GM18499 (cell line): ENCODE data around the gene NANOS2.

ENCODE experiments used
- ATAC-seq: cut with Tn5 transposase; IDR thresholded peaks from one replicate; pipeline ENCODE4 v1.9.1; 2021; ENCODE audit warnings: moderate number of reproducible peaks; ENCODE audit not compliant: insufficient read depth, unreplicated experiment

The NANOS2 gene

DNA sequence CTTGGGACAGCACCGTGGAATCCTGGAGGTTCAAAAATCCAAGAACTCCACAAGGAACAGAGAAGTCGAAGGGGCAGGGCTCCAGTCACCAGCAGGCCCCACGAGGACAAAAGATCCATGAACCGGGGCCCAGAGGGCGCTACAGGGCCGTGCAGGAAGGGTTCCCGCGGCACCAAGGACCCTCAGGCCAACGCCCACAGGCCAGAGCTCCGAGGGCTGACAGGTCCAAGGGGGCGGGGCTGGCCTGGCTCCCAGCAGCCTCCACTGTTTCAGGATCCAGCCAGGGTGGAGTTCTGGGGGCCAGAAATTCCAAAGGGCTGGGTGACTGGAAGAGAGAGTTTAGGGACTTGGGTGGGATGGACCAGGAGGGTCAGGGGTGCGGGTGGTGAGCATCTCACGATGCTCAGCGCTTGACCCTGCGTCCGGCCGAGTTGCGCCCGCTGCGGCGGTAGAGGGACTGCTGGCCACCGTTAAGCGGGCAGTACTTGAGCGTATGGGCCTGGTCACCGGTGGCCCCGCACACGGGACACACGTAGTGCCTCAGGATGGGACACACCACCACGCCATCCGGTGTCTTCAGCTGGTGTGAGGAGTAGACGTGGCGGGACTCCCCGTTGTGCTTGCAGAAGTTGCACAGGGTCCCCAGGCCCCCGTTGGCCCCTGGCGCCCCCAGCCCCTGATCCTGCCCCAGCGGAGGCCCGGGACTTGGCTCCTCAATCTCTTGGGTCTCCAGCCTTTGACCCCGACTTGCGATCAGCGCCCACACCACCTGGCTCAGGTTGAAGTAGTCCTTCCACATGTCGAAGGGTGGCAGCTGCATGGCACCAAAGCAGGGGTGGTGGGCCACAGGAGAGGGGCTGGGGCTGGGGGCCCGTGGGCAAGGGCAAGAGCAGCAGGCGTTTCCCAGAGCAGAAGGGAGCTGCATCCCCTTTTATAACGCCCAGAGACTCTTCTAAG is at the start of gene NANOS2:
TSS of gene NANOS2 (minus strand) at position 905 of the 957 bp plus-strand sequence. CDS start at position 820, 85 bp downstream.
- ATAC-seq: no peak

DNA sequence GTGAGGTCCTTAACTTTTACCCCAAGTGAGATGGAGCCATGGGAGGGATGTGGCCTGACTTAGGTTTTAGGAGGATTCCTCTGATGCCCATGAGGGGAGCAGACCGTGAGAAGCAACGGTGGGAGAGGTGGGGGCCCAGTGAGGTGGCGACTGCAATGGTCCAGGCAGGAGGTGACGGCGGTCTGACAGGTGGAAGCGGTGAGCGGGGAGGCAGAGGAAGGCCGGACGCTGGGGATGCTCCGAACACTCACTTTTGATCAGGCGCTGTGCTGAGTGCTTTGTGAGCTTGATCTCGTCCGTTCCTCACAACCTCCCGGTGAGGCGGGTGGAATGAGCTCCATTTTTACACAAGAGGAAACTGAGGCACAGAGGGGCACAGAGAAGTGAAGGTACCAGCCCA is 47.4 kb upstream of the NANOS2 start:
- ATAC-seq: no peak

DNA sequence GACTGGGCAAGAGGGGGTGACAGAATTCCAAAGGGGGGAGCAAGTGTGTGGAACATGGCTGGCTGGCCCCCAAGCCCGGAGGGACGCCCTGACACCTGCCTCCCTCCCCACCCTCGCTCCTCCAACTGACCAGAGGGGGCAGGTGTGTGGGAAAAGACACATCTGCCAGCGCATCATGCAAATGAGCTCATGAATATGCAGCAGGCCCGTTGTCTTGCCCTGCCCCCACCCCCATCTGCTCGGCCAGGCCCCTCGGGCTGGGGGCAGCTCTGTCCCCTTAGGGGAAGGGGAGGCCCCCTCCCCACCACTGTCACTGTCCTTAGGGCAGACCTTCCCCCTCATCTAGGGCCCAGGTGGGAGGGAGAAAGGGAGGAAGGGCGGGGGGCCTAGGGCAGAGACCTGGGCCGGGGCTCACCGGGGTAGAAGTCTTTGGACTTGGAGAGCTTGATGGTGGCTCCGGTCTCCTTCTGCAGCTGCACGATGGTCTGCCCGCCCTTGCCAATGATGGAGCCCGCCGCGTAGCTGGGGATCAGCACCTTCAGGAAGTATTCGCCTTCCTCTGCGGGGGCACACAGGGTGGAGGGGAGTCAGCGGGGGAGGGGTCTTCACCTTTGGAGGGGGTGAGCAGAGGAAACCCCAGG is 46.1 kb upstream of the NANOS2 start:
- ATAC-seq: no peak

DNA sequence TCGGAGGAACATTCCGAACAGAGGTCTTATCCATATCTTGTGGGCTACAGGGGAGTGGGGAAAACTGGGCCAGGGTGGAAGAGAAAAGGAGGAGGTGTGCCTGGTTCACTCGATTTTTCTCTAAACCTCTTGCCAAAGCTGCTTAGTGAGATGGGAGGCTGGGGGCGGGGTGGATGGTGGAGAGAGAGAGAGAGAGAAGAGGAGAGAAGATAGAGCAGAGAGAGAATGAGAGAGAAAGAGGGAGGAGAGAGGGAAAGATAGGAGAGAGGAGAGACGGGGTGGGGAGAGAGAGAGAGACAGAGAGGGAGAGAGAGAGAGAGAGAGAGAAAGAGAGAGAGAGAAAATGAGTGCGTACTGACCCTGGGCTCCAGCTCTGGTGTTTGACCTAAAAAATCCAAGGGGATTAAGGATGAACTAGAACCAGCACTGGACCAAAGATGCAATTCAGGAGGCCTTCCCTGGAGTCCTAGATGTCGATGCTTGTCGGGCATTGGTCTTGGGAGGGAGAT is 45.0 kb upstream of the NANOS2 start:
- ATAC-seq: no peak

DNA sequence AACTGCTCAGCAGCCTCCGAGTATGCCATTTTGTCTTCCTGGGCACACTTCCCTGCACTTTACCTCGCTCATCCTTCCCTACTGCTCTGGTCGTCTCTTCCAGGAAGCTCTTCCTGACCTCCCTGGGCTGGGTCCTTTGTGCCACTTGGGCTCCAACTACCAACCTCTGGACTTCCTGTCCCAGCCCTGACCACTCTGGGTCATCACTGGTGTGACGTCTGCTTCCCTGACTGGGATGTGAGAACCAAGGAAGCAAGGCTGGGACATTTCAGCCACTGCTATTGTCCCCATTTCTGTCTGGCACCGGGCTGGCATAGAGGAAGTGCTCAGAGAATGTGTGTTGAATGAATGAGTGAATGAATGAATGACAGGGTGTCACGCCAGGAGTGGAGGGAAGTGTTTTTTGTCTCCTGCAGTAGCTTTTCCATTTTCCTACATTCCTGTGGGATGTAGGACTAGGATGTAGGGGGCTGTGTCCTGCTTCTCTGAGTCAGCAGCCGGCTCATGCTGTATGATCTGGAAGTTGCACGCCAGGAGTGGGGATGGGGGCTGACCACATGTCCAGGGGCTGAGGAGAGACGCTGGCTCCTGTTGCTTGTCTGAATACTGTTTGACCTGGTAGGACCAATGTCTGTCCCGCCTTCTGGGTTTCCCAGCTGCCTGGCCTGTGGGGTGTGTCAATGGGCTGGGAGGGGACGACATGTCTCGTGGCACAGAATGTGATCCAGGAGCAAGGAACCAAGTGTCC is 44.4 kb upstream of the NANOS2 start:
- ATAC-seq: no peak

DNA sequence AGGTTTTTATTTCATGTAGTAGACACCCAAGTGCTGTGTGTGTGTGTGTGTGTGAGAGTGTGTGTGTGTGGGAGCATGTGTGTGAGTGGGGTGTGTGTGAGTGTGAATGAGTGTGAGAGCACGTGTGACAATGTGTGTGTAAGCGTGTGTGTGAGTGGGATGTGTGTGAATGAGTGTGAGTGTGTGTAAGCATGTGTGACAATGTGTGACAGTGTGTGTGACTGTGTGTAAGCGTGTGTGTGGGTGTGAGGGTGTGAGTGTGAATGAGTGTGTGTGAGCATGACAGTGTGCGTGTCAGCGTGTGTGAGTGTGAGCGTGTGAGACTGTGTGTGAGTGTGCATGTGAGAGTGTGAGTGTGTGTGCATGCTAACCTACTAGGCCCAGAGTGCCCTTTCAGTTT is 43.7 kb upstream of the NANOS2 start:
- no peak for ATAC-seq

DNA sequence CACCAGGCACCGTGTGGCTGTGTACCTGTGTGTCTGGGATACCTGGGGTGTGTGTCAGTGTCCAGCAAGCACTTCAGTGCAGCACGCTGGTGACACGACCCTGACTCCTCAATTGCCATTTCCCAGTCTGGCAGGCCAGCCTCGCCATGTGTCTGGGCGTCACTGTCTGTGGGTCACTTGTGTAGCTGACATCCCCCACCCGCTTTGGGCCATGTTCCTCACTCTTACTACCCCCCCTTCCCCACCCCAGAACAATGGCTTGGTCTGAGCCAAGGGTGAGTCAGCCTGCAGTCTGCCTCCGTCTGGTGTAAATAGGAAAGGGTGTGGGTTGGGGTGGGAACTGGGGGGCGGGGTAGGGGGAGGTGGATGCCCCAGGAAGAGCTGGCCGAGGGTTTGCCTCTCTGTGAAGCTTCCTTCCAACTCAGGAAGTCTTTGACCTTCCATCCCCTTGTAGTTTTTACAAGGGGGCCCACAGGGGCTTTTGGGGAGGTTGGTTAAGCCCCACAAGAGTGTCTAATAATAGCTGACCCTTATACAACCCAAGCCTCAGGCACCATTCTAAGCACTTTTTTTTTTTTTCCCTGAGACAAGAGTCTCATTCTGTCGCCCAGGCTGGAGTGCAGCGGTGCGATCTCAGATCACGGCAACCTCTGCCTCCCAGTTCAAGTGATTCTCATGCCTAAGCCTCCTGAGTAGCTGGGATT is 41.5 kb upstream of the NANOS2 start:
- ATAC-seq: no peak

DNA sequence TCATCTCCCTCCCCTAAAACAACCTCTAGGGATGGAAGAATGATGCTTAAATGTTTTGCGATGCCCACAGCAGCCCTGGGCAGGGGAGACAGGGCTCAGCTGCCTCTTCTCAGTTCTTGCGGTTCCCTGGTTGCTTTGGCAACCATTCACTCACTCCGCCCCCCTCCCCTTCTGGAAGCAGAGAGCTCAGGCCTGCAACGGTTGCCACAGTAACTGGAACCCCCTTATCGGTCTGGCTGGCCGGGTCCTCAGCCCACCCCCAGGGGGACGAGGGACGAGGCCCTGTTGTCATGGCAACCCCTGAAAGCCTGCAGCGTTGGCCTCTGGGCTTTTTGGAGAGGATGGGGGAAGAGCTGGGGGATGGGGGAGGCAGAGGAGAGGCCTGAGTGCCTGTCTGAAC is 39.6 kb upstream of the NANOS2 start:
- no peak for ATAC-seq

DNA sequence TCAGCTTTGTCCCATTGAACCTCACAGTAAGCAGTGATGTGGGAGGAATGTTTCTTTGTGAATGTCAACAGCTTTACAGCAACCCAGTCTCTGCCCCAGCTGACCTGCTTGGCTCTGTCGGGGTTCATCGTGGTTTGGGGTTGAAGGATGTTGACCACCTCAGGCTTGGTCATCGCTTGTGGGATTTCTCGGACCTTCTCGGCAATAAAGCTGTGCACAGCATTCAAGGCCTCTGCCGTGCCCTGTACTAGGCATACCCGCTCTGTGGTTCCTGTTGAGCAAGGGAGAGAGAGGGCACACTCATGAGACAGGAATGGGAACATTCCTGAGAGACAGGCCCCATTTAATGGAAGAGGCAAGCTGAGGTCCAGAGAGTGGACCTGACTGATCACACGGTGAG is 39.1 kb upstream of the NANOS2 start:
- ATAC-seq: no peak

DNA sequence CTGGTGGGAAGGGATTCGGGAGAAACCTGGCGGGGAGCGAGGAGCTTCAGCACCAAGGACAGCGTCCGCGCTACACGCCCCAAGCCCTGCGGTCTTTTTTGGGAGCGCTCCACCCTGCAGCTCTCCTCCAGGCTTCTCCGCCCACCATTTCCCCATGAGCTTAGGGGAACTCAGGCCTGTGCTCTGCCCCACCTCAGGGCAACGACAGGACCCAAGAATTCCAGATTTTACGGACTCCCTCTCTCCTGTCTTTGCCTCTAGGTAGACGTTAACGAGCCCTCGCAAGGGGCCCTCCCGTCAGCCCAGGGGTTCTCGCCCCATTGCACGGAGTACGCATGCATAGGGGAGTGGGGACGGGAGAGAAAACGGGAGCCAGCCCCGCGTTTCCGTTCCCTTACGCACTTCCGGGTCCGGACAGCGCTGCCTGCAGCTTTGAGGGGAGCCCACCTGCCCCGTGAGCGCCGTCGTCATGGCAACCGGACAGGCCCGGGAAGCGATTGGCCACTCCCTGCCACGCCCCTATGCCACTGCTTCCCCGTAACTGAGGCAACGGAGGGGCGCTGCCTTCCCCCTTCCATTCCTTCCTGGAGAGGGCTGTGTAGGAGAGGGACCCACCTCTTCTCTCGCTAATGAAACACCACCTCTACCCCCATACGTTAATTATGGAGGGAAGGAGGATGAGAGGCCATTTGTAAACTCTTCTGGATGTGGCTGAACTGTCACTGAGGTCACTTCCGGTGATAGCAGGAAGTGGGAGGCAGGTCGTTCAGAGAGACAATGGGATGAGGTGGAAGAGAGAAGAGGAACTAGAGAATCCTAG is 38.3 kb upstream of the NANOS2 start:
- ATAC-seq: no peak

DNA sequence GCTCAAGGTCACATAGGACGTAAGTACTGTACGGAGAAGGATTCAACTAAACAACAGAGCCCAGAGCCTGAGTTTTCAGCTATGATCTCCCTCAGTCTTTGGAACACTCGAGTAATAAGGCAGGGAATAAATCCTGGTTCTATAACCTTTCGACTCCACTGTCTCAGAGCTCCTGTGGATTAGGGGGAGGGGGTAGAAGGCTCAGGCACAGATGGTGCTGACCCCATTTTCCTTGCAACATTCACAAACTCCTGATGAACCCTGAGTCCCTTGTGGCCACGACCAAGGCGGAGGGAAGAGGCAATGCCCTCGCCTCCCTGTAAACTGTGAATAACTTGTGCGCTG is 37.7 kb upstream of the NANOS2 start:
- ATAC-seq: no peak

DNA sequence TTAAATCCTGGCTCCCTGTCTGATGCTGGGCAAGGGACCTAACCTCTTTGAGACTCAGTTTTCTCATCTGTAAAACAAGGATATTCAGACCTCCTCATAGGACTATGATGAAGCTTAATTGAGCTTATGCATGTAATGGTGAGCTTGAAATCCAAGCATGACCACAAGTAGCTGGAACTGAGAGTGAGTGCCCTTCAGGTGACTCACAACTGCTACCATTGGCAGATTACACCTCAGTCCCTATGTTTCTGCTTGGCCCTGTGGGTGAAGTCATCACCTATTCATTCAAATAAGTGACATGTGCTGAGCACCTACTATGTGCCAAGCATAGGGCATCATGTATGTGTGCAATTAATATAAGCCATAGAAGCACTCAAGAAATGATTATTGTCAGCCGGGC is 33.3 kb upstream of the NANOS2 start:
- no peak for ATAC-seq

DNA sequence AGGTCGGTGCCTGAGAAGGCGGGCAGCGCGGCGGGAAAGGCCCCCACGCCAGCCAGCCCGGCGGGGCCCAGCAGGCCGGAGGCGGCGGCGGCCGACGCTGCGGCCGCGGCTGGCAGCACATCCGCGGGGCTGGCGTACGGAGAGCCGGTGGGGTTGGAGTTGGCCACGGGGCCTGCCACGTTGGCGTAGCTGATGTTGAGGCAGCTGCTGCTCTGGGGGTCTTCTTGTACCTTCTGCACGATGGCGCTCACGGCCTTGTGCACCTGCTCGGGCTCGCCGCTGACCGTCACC is 25.9 kb upstream of the NANOS2 start:
- ATAC-seq: no peak

DNA sequence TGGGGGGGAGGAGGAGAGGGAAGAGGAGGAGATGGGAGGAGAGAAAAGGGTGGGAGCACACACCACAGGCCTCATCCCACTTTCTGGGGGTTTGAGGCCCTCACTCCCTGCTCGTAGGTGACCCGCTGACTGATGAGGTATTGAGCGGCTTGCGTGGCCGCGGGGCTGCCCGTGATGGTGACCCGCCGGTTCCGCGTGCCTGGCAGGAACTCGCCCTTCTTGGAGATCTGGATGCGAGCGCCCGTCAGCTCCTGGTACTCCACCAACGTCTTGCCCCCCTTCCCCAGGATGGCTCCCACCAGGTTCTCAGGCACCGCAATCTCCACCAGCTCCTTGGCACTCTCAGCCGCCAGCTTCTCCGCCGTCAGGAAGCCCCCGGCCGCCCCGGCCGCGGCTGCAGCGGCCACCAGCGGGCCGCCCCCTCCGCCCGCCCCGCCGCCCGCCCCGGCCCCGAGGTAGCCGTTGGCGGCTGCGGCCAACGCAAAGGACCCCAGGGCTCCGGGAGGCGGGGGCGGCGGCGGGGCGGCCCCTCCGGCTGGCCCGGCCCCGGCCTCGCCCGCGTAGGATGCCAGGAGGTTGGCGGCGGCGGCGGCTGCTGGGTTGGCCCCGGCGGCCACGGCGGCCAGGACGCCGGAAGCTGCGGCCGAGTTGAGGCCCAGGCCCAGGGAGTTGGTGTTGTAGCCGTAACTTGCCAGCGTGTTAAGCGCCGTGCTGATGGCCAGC is 25.4 kb upstream of the NANOS2 start:
- ATAC-seq: no peak

DNA sequence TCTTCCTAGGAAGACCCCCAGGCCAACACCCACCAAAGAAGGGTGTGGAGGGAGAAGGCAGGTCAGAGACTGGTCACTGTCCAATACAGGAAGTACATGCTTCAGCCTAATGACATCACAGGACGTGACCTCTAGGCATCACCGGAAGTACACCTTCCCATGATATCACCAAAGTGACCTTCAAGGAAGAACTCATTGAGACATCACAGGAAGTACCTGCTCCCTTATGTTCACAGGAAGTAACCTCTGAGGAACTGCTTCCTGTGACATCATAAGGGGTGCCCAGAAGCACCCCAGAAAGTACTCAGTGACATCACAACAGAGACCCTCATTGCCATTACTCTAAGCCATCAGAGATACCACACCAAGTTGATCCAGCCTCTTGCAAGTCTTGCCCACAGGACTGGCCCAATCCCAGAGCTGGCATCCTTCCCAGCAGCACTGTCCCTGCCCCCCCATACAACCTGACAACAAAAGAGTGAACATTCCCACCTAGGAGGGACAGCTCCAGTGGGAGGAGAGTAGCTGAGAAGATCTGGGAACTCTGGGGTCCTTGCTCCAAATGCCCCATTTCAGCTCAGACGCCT is 24.2 kb upstream of the NANOS2 start:
- ATAC-seq: no peak

DNA sequence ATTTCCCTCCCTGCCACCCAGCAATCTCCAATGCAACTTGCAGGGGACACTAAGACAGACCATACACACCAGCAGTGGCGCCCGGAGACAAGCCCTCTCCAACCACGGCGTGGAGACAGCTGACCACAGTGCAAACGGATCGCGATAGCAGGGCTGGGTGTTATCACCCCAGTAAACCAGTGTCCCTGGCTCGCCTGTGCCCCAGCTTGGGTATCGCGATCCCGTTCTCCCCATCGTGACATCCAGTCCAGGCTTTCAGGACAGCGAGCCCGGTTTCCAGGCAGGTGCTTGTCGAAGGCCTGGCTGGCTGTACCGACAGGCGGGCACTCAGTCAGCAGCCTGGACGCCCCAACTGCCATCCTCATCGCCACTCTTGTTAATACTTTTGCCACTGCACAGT is 20.7 kb upstream of the NANOS2 start:
- no peak for ATAC-seq

DNA sequence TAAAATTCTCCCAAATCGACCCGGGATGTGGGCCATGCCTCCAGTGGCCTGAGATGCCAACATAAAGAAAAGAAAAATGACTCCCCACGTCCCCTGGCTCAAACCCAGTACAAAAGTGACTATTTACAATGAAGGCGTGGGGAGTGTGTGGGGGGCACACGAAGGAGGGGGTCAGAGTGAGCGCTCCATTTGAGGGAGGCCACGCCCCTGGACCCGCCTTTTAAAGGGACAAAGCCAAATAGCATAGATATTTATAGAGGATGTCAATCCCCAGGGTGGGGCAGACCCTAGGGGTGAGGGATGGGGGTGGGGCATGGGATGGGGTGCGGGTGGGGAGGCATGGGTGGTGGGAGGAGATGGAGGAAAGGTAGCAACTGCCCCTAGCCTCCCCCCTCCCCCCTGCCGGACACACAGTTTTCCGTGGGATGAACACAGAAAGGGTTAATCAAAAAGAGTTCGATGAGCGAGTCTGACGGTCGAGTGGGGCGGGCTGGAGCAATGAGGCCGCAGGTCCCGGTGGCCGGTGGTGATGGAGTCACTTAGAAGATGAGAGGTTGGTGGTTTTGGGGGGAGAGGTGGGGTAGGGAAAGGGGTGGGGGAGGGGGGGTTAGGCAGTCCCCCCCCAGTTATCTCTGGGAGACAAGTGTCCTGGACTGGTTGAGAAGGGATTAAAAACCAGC is 20.1 kb upstream of the NANOS2 start:
- ATAC-seq: no peak

DNA sequence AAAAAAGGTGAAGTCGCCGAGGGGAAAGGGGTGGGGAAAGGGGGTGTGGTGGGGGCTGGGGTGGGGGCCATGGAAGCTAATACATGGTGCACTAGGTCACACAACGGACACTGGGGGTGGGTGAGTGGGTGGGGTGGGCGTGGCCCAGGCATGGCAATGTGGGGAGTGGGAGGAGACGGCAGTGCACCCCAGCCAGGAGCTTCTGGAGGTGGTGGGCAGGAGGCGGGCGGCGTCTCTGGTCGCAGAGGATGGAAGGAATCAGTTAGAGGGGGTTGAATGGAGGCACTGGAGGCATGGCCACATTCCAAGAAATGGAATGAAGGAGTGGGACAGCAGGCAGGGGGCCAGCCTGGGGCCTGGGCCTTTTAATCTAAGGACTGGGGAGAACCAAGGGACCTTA is 19.2 kb upstream of the NANOS2 start:
- ATAC-seq: no peak
